HuH-7 (cell line): Measurements from ENCODE around the gene TBC1D22A.

ENCODE experiments used
- DNase-seq: peaks from one replicate; pipeline ENCODE4 v3.0.0; 2011; ENCODE audit warnings: low spot score

Gene TBC1D22A

GRCh38 chr22:46934746-46935491 lies 172.5 kb downstream of the TBC1D22A start:
- no peak for DNase-seq

- DNase-seq: peak; percentile 61
These were observed 173.3 kb downstream of the TBC1D22A start for GRCh38 chr22:46935506-46936377.

DNA sequence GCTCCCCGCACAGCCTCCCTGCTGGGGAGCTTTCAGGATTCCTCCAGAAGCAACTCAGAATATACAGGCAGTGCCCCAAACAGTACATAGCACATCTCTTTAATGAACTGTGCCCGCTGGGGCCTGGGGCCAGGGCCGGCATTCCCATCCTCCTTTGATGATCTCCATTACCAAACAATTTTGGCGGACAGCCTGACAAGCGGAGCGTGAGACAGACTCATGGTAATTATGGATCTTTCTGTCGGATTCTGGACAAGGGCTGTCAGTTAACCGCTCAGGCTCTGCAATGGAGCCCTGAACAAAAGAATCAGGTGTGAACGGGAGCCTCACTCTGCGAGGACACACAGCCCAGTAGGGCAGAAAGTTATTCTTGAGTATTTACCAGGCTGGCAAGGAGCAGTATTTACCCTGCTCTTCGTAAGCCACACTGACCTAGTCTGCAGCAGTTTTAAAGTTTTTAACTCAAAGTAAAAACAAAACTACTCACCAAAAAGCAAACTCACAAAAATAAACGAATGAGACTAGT lies 174.0 kb downstream of the TBC1D22A start:
- DNase-seq: no peak

GRCh38 chr22:46937185-46937584 lies 174.7 kb downstream of the TBC1D22A start:
- no peak for DNase-seq

DNA sequence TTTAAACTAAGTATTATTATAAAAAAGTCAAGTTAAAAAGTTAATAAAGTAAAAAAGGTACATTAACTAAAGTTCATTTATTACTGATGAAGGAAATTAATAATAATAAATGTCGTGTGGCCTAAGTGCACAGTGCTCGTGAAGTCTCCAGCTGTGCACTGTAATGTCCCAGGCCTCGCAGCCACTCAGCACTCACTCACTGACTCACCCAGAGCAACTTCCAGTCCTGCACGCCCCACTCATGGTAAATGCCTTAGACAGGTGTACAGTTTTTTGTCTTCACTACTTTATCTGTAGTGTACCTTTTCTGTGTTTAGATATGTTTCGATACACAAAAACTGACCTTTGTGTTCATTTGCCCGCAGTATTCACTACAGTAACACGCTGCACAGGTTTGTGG lies 175.5 kb downstream of the TBC1D22A start:
- no peak for DNase-seq

DNA sequence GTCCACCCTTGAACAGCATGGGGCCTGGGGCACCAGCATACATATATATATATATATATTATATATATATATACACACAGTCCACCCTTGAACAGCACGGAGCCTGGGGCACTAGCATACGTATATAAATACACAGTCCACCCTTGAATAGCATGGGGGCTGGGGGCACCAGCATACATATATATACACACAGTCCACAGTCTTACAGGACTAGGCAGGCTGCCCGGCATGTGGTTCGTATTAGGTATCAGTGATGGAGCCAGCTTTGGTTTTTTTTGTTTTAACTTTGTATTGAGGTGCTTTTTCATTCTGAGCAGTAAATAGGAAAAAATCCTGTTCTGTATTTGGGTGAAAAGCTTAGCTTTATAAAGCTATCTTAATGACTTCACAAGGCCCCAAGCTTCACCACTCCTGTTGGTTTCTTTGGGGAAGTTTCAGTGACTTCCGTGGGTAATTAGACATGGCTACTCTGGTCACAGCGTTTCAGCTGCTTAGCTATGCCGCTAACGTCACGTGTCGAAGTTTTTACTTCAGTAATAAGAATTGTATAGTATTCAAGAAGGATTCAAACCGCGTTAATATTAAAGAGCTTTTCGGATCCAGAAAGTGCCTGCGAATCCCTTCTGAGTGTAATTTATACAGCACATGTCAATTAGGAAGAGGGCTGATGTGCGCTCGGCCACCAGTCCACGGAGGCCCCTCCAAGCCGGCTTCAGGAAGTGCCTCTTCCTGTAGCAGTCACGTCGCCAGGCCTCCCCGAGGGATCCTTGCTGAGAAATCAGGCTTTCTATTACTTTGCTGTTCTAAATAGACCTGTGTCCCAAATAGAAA lies 179.7 kb downstream of the TBC1D22A start:
- no peak for DNase-seq

DNA sequence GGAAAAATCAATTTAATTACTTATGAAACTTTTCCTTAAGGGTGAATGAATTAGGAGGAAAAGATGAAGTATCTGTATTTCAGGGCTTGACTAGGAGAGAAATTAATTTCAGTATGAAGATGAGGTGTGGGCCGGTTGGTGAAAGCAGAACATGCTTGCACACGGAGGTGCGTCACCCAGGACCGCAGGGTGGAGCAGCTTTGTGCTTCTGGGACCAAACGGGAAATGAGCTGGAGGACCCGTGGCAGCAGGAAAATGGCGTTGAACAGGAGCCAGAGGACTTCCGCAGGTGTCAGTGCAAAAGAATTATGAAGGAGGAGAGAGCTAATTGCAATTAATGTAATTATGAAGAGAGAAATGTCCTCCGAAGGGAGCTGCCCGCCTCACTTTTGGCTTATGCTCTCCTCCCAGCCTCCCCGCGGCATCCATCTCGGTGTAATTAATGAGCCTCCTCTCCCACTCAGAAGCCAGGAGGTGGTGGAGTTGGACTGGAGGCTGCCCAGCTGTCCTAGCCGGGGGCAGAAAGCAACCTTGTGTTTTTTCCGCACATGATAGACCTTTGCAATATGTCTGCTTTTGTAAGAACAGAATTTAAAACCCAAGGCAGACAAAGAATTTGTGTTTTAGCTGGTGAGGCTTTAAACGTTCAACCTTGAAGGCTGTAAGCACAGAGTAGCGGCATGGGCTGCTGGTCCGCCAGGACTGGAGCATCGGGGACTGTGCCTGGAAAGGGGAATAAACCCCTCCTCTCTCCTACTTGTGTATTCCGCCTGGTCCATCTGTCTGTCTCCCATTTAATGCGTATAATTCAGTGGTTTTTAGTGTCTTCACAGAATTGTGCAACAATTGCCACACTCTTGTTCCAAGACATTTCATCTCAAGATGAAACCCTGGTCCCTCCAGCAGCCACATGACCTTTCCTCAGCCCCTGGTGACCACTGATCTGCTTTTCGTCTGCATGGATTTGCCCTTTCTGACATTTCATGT lies 180.6 kb downstream of the TBC1D22A start:
- no peak for DNase-seq

DNA sequence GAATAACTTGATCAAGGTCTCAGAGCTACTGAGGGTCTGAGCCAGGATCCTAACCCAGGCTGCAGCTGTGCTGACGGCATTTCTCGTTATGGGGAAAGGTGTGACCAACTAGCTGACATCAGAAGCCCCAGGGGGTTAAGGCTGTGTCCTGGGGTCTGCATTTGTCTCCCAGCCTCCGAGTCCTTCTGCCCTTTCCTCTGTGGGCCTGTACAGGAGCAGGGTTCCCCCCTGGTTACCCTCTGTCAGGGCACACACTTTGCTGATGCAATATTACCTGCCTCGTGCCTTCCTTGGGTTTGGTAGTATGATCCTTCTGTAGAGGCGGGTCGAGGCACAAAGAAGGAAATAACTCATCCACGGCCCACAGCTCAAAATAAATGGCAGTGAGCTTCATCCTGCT lies 183.0 kb downstream of the TBC1D22A start:
- no peak for DNase-seq

DNA sequence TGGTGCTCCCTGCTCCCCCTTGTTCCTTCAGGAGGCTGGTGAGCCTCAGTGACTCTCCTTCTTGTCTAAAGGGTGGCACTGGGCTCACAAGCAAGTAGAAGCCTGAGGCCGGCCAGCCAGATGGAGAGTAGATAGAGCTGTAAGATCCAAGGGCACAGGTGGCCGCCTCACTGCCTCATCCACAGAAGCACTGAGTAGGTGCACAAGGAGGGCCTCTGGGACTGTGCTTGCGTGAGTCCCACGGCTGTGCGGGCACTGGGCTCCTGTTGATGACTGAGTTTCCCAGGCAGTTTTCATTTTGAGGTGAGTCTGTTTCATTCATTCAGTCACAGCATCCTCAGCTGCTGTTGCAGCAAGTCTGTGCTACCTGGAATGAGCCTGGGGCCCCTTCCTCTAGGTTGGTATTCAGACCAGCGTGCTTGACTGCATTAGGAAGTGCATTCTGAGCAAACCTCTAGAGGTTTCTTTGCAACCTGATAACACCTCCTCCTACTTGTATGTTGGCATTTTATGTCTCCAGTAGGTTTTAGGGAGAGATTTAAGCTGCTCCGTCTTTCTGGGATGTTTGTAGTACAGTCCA lies 184.0 kb downstream of the TBC1D22A start:
- no peak for DNase-seq

DNA sequence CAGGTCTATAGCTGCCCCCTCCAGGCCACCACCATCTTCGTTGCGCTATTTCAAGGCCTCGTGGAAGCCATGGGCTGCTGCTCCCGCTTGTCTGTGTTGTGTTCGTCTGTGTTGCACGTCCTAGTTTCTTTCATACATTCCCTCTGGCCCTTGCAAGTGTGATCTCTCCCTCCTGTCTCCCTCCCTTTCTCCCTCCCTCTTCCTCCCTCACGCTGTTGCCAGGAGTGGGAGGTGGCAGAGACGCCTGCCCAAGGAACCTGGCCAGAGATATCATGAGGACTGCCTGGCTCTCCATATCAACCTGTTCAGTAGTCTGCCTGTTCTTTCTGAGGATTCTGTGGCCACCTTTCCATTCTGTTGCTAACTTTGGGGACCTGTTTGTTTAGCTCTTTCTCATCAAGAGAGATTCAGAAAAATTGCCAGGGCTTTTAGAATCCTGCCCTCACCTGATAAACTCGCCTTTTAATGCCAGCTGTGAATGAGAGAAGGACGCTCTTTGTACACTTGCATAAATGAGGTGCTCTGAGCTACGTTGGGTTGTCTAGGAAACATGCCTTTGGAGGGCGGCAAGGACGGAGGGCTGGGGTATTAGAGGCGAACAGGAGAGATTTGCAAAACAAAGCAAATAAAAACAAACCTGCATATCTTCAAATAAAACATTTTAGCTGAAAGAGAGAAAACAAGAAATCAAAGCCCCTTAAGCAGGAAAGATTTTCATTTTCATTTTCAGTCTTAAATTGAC lies 185.2 kb downstream of the TBC1D22A start:
- DNase-seq: no peak

DNA sequence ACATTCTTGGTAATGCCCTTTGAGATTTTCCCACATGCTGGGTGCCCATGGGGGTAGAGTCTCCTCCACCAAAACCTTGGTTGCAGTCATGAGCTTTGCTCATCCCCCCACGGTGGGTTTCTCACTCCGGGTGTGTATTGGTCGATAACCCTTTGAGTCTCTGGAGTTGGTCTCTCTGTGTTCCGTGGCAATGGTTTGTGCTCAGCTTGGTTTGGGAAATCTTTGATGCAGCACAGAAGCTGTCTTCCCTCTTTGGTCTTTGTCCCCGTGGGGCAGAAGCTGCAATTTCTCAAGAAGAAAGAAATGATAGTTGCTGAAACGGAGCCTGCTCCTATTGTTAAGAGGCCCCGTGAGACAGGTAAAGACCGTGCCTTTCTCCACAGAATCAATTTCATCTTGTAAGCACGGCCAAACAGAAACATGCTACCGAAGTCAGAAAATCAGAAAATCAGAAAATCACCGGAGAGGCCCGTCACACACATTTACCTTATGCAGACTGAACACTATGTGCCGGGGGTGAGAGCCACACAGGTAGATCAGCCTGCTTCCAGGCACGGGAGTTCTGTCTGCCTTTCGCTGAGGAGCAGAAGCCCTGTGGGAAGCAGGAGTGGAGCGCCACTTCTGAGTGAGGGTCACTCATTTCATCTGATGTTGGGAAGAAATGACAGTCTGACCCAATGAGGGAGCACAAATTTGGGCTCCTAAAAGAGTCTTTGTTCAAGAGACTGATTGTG lies 186.1 kb downstream of the TBC1D22A start:
- no peak for DNase-seq

DNA sequence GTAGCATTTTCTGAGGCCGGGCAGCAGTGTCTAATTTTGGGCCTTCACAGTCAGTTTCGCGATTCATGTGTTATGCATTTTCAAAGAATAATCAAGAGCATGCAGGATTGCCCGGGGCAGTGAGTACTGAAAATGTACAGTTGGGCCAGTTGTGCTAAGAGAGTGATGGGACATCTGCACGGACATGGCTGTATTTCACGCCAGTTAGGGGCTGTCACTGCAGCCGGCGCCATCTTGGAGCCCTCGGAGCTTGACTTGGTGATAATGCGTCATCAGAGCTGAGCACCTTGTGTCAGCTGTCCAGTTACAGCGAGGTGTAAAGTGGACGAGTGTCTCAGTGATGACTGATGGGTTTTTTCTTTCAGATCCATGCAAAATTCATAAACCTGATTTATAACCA lies 188.9 kb downstream of the TBC1D22A start:
- no peak for DNase-seq

GRCh38 chr22:46951973-46952372 lies 189.5 kb downstream of the TBC1D22A start:
- no peak for DNase-seq

- no peak for DNase-seq
These were observed 191.7 kb downstream of the TBC1D22A start for GRCh38 chr22:46953968-46954765.

DNA sequence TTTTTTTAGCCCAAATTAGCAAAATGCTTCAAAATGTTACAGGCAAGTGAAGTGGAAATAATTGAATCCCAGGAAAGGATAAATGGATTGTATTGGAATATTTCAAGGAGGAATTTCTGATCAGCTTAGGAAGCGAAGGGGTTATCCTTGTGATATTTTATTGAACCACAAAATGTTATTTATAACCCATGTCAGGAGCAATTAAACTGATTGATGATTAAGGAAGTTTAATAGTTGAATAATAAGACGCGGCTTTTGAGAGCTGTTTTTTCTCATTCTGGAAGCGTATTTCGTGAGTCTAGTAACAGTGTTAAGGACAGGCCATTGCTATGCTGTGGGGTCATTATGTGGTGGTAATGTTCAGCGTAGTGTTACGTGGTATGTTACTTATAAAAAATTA lies 192.3 kb downstream of the TBC1D22A start:
- no peak for DNase-seq

DNA sequence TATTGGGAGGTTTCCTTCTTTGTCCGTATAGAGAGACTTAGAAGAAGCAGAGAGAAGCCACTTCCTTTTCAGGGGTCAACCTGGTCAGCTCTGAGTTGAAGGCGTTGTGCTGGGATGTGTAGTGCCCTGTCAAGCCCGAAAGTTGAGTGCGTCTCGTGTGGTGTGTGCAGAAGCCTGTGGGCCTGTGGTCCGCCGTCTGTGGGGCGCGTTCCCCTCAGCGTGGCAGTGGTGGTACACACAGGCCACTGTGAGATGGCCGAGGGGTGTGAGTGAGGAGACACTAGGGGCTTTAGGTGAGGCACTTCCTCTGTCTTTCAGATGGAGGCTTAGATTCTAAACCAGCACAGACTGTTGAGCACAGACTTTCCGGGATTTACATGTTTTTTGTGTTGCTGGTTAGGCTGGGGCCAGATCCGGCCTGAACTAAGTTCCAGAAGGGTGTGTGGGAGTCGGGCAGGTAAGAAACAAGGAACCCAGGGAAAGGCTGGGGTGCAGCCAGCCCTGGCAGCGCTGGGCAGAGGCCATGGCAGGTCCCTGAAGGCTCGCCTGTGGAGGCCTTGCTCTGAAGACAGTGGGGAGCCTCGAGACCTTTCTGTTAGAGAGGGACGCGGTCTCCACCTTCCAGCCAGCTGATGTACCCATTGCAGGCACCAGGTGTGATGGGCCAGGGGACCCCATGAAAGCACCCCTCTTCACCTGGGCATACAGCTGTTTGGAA lies 194.2 kb downstream of the TBC1D22A start:
- no peak for DNase-seq

- DNase-seq: no peak
These were observed 195.1 kb downstream of the TBC1D22A start for GRCh38 chr22:46957521-46957920.

DNA sequence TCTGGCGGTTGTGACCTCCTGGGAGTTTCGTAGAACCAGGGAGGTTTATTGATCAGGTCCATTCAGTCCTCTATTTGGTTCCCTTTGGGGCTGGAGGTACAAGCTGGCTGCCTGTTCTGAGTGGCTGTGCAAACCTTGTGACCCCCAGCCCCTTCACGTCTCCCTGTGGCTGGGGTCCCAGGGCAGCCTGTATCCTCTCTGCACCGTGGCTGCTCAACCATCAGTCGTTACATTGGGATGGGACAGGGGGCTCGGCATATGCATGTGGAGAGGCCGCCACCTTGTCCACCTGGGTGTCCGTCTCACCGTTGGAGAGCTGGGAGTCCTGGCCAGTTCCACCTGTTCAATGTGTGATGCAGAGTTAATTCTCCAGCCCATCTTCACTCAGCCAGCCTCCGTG lies 195.7 kb downstream of the TBC1D22A start:
- DNase-seq: no peak
